ENCODE measurements around the gene SPA17. TPM values are rescaled to one million over a fixed set of nuclear protein-coding genes. Genes with fewer than 3 reads are reported as not detected.

The SPA17 gene
- total RNA-seq, 1 experiment from 2014 or later, result 37.5 TPM

- no peak for DNase-seq (ENCODE audit: low spot score)
These were observed 51.4 kb downstream of the SPA17 start for GRCh38 chr11:124724979-124725718.

- DNase-seq (ENCODE audit: low spot score), result peak; percentile 29
These were observed 52.0 kb downstream of the SPA17 start for GRCh38 chr11:124725719-124726105.

- no peak for DNase-seq (ENCODE audit: low spot score)
These were observed 53.8 kb downstream of the SPA17 start for GRCh38 chr11:124727474-124727873.

- DNase-seq (ENCODE audit: low spot score), result no peak
These were observed 54.4 kb downstream of the SPA17 start for GRCh38 chr11:124728134-124728533.

- no peak for DNase-seq (ENCODE audit: low spot score)
These were observed 55.9 kb downstream of the SPA17 start for GRCh38 chr11:124729571-124729970.

GRCh38 chr11:124732230-124732629 lies 58.5 kb downstream of the SPA17 start:
- DNase-seq (ENCODE audit: low spot score), result no peak

- DNase-seq (ENCODE audit: low spot score), result no peak
These were observed 63.0 kb downstream of the SPA17 start for GRCh38 chr11:124736736-124737135.

GRCh38 chr11:124737638-124738305 lies 64.1 kb downstream of the SPA17 start:
- no peak for DNase-seq (ENCODE audit: low spot score)

GRCh38 chr11:124738713-124739478 lies 65.2 kb downstream of the SPA17 start:
- no peak for DNase-seq (ENCODE audit: low spot score)

GRCh38 chr11:124739479-124740276 lies 66.0 kb downstream of the SPA17 start, which contains the start of gene NRGN:
NRGN (plus strand) TSS chr11:124739942; CDS start chr11:124740085, 143 bp downstream.
- peak; percentile 58 for DNase-seq (ENCODE audit: low spot score)

- DNase-seq (ENCODE audit: low spot score), result peak; percentile 5
These were observed 66.7 kb downstream of the SPA17 start for GRCh38 chr11:124740277-124740882.

GRCh38 chr11:124742555-124742954 lies 68.9 kb downstream of the SPA17 start:
- DNase-seq (ENCODE audit: low spot score), result no peak

- no peak for DNase-seq (ENCODE audit: low spot score)
These were observed 69.3 kb downstream of the SPA17 start for GRCh38 chr11:124743050-124743449.

- no peak for DNase-seq (ENCODE audit: low spot score)
These were observed 71.6 kb downstream of the SPA17 start for GRCh38 chr11:124745270-124745834.

GRCh38 chr11:124745835-124746620 lies 72.3 kb downstream of the SPA17 start:
- DNase-seq (ENCODE audit: low spot score), result no peak

- DNase-seq (ENCODE audit: low spot score), result peak; percentile 35
These were observed 73.0 kb downstream of the SPA17 start for GRCh38 chr11:124746621-124747243.

All from A172 (cell line).